Endothelial cell of umbilical vein (primary cell): ENCODE measurements around the gene PIK3CB. TPM values are rescaled to one million over a fixed set of nuclear protein-coding genes. Genes with fewer than 3 reads are reported as not detected.

Source experiments
- BruUV-seq: library from RNA; stranded (reverse); fragments of 400-500 nt; replicated peaks from 2 replicates; lab custom pipeline; 2021; lab: Mats Ljungman, UMichigan
- CTCF ChIA-PET: fragments of 300-600, 350-600 bp; sonication (Branson Sonifier 250); formaldehyde crosslinking; loops from one replicate; lab custom pipeline; 2021; ENCODE audit warnings: antibody characterized with exemption, inconsistent platforms; lab: Charles Lee
- POLR2A ChIA-PET: fragments of 300-600, 350-600 bp; sonication (Branson Sonifier 250); formaldehyde crosslinking; loops from one replicate; lab custom pipeline; 2021; ENCODE audit warnings: antibody characterized with exemption, inconsistent platforms; lab: Charles Lee
- DNase-seq: peaks from one replicate; pipeline ENCODE4 v3.0.0-alpha.2; 2011; ENCODE audit warnings: low read depth, low spot score
- FAIRE-seq: peaks from 2 replicates; lab custom pipeline; 2011; peaks lifted over from hg19 to GRCh38; lab: Jason Lieb, UNC
- H2AFZ ChIP-seq: 2 replicates; pipeline ENCODE4 v1.6.0; 2012; ENCODE audit warnings: low read depth, low read length, control low read depth, inconsistent platforms
- H3K27ac ChIP-seq: 2 replicates; pipeline ENCODE4 v1.5.1; 2011; ENCODE audit warnings: low read depth, mild to moderate bottlenecking, control low read depth, low read length, moderate library complexity; ENCODE audit not compliant: insufficient read depth
- H3K27me3 ChIP-seq, 2 experiments: 2 replicates each; pipeline versions ENCODE4 v1.6.0 to v1.6.1; 2011; ENCODE audit warnings: low read length in 2 of 2, mixed read lengths in 1 of 2; ENCODE audit not compliant: control insufficient read depth in 2 of 2, insufficient read depth in 2 of 2
- H3K36me3 ChIP-seq, 2 experiments: 2 replicates in 1 of 2; 3 replicates in 1 of 2; pipeline ENCODE4 v1.5.1; 2011; ENCODE audit warnings: low read length in 2 of 2, mild to moderate bottlenecking in 1 of 2, moderate library complexity in 1 of 2; ENCODE audit not compliant: control insufficient read depth in 2 of 2, insufficient read depth in 2 of 2; ENCODE audit errors: extremely low read depth in 1 of 2
- H3K4me1 ChIP-seq: 3 replicates; pipeline ENCODE4 v1.5.1; 2011; ENCODE audit warnings: mild to moderate bottlenecking, low read length; ENCODE audit not compliant: control insufficient read depth, insufficient read depth; ENCODE audit errors: extremely low read depth
- H3K4me2 ChIP-seq: 2 replicates; pipeline ENCODE4 v1.6.1; 2011; ENCODE audit warnings: low read length, control low read depth, mixed read lengths; ENCODE audit not compliant: insufficient read depth
- H3K4me3 ChIP-seq, 3 experiments: fragments of 200-600 bp in 1 of 3; sonication (generic), shearing (Covaris generic) in 1 of 3; replicated peaks in 1 of 3; 2 replicates each; pipeline ENCODE4 v1.5.1; 2011 to 2016; ENCODE audit warnings: control low read depth in 3 of 3, low read length in 3 of 3, mild to moderate bottlenecking in 2 of 3, inconsistent platforms in 1 of 3, low read depth in 1 of 3, moderate library complexity in 1 of 3; ENCODE audit not compliant: insufficient read depth in 1 of 3
- H3K79me2 ChIP-seq: 2 replicates; pipeline ENCODE4 v1.6.0; 2012; ENCODE audit warnings: low read length, inconsistent platforms; ENCODE audit not compliant: control insufficient read depth, insufficient read depth
- H3K9ac ChIP-seq: replicated peaks from 2 replicates; pipeline ENCODE3; 2011; ENCODE audit warnings: low read length, control low read depth; ENCODE audit not compliant: insufficient read depth; ENCODE audit errors: extremely low read depth
- H3K9me1 ChIP-seq: replicated peaks from 3 replicates; pipeline ENCODE4 v1.6.0; 2011; ENCODE audit warnings: mild to moderate bottlenecking, low read length; ENCODE audit not compliant: control insufficient read depth, insufficient read depth; ENCODE audit errors: extremely low read depth
- H3K9me3 ChIP-seq: replicated peaks from 2 replicates; pipeline ENCODE4 v1.5.1; 2012; ENCODE audit warnings: low read length, inconsistent platforms; ENCODE audit not compliant: control insufficient read depth, insufficient read depth
- H4K20me1 ChIP-seq: replicated peaks from 2 replicates; pipeline ENCODE3; 2011; ENCODE audit warnings: mild to moderate bottlenecking, low read length; ENCODE audit not compliant: control insufficient read depth, insufficient read depth; ENCODE audit errors: extremely low read depth
- EZH2 ChIP-seq: IDR thresholded peaks from 2 replicates; pipeline ENCODE4 v1.6.1; 2012; ENCODE audit warnings: borderline replicate concordance, low read depth, mild to moderate bottlenecking, moderate library complexity, low read length, inconsistent platforms; ENCODE audit not compliant: severe bottlenecking
- FOS ChIP-seq: IDR thresholded peaks from 2 replicates; pipeline ENCODE4 v1.6.1; 2011; ENCODE audit warnings: mild to moderate bottlenecking, low read length, moderate library complexity, borderline replicate concordance; ENCODE audit not compliant: insufficient read depth
- GATA2 ChIP-seq: IDR thresholded peaks from 2 replicates; pipeline ENCODE4 v1.7.0; 2011; ENCODE audit warnings: low read depth, mild to moderate bottlenecking, moderate library complexity, mixed read lengths, low read length; ENCODE audit not compliant: insufficient read length, insufficient read depth
- JUN ChIP-seq: IDR thresholded peaks from 2 replicates; pipeline ENCODE4 v1.6.1; 2011; ENCODE audit warnings: borderline replicate concordance, low read depth; ENCODE audit not compliant: insufficient read length, insufficient read depth
- MYC ChIP-seq: IDR thresholded peaks from one replicate; pipeline ENCODE4 v1.6.1; 2011; ENCODE audit warnings: mild to moderate bottlenecking, low read depth, low read length
- POLR2A ChIP-seq: IDR thresholded peaks from 2 replicates; pipeline ENCODE4 v1.6.1; 2012; ENCODE audit warnings: low read depth, mild to moderate bottlenecking, control low read depth, low read length
- POLR2AphosphoS5 ChIP-seq: IDR thresholded peaks from 2 replicates; pipeline ENCODE4 v1.6.1; 2012; ENCODE audit warnings: low read depth, mild to moderate bottlenecking, control low read depth, low read length, moderate library complexity; ENCODE audit not compliant: insufficient read depth
- dilution Hi-C: fragments of 300-500 bp; cut with MboI; formaldehyde crosslinking; loops from one replicate; pipeline ENCODE4 v1.15.0; 2019; ENCODE audit warnings: low sequenced_read_pairs; ENCODE audit not compliant: extremely low pct_ligation_motif_present
- intact Hi-C: fragments of 100-400 bp; cut with micrococcal nuclease; formaldehyde crosslinking; loops from one replicate; pipeline ENCODE4 v1.10.0; 2022
- polyA plus RNA-seq, 4 experiments: library from polyadenylated mRNA; depleted of rRNA in 3 of 4; stranded (reverse) in 3 of 4; unstranded in 1 of 4; fragments of >200 nt; gene quantifications; 2 replicates each; pipeline versions ENCODE4 v1.2.1 to v1.2.3, GENCODE V29; 2011 to 2012; ENCODE audit warnings: missing spikeins in 1 of 4
- total RNA-seq: library from RNA; stranded (reverse); gene quantifications from 2 replicates; pipeline ENCODE4 v1.2.3, GENCODE V29; 2021
- TF ChIP-seq, protein P1 (sequence below), 2 donors: IDR thresholded peaks; 1 replicate in 1 of 2; 2 replicates in 1 of 2; pipeline ENCODE4 v1.5.1; 2011; ENCODE audit warnings: low read length in 2 of 2, mild to moderate bottlenecking in 2 of 2, moderate library complexity in 2 of 2, control low read depth in 1 of 2, inconsistent platforms in 1 of 2, low read depth in 1 of 2; ENCODE audit not compliant: insufficient read depth in 1 of 2; ENCODE audit errors: extremely low read depth in 1 of 2
- TF ChIP-seq, protein P2 (sequence below): IDR thresholded peaks from 2 replicates; pipeline ENCODE4 v1.6.1; 2011; ENCODE audit not compliant: insufficient read depth, insufficient read length

PIK3CB gene
- total and polyA plus RNA-seq, 2 donors (not counting 3 experiments of a cell fraction or from before 2014, with no cell fraction given): 9.0 to 29.8 TPM

DNA sequence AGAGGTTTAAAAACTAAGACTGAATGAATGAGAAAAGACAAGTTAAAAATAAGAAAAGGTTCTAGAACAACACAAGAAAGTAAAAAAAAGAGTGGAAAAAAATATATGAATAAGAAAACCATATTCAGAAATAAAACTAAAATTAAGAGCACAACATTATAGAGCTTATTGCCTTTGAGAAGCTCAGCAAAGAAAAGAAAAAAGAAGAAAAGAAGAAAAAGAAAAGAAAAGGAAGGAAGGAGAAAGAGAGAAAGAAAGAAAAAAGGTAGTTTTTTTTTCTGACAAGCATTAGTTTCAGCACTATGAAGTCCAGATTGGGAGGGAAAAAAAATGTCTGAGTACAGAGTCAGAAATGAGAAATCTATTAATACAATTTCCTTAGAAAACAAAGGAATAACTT, 144.7 kb downstream of the PIK3CB start:
- no peaks in the 10 kb centered on the region for H3K9me3 ChIP-seq
- no peak overlapping the region for H3K27ac ChIP-seq
- dilution Hi-C loops: no loop called here
- no peak overlapping the region for H3K4me3 ChIP-seq
- H3K4me2 ChIP-seq: no peak overlapping the region
- DNase-seq (no peak), FAIRE-seq (no peak)
- no peak overlapping the region for H3K9ac ChIP-seq
- ChIA-PET CTCF (interaction anchor here (0.9 to 4.6 kb wide), 4 partner anchors 13 to 226 kb away, joined by 3 to 41 read pairs (median 3); no protein-coding TSS in a partner anchor), POLR2A (no interaction called here)
- no peaks in the 10 kb centered on the region for H3K27me3 ChIP-seq
- no TSS peak for BruUV-seq
- intact Hi-C loops: loop anchor here (5.0 kb wide), 1 partner anchor 213 kb away; no protein-coding TSS in a partner anchor
- TF ChIP-seq JUN: no peak
- TF ChIP-seq, protein P1, sequence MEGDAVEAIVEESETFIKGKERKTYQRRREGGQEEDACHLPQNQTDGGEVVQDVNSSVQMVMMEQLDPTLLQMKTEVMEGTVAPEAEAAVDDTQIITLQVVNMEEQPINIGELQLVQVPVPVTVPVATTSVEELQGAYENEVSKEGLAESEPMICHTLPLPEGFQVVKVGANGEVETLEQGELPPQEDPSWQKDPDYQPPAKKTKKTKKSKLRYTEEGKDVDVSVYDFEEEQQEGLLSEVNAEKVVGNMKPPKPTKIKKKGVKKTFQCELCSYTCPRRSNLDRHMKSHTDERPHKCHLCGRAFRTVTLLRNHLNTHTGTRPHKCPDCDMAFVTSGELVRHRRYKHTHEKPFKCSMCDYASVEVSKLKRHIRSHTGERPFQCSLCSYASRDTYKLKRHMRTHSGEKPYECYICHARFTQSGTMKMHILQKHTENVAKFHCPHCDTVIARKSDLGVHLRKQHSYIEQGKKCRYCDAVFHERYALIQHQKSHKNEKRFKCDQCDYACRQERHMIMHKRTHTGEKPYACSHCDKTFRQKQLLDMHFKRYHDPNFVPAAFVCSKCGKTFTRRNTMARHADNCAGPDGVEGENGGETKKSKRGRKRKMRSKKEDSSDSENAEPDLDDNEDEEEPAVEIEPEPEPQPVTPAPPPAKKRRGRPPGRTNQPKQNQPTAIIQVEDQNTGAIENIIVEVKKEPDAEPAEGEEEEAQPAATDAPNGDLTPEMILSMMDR (IDR thresholded peaks at IDR 0.05; ENCODE audit: extremely low read depth in 1 of 2, insufficient read depth in 1 of 2, low read depth in 1 of 2, low read length in 2 of 2): no peak
- TF ChIP-seq, protein P2, sequence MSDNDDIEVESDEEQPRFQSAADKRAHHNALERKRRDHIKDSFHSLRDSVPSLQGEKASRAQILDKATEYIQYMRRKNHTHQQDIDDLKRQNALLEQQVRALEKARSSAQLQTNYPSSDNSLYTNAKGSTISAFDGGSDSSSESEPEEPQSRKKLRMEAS: no peak
- no peak for TF ChIP-seq POLR2AphosphoS5
- TF ChIP-seq POLR2A: no peak
- no peak for TF ChIP-seq GATA2
- TF ChIP-seq FOS: no peak
- no peak for TF ChIP-seq MYC
- no peak for TF ChIP-seq EZH2
- H4K20me1 ChIP-seq: no peaks in the 10 kb centered on the region
- no peaks in the 10 kb centered on the region for H3K9me1 ChIP-seq
- no peaks in the 10 kb centered on the region for H3K36me3 ChIP-seq
- peaks cover 4% of the 10 kb centered on the region for H3K4me1 ChIP-seq
- H2AFZ ChIP-seq: no peak overlapping the region
- no peaks in the 10 kb centered on the region for H3K79me2 ChIP-seq
